Measurements from ENCODE around the gene XPO6.

GRCh38 chr16:28081391-28081968, 130.3 kb downstream of the XPO6 start:
- TF ChIP-seq CTCF (IDR thresholded peaks at IDR 0.05; ENCODE audit: low read depth, low read length, missing input control) = no peak
- TF ChIP-seq EGR1 (IDR thresholded peaks at IDR 0.05; ENCODE audit: low read depth in 2 of 2) = no peak
- TF ChIP-seq, protein P1, sequence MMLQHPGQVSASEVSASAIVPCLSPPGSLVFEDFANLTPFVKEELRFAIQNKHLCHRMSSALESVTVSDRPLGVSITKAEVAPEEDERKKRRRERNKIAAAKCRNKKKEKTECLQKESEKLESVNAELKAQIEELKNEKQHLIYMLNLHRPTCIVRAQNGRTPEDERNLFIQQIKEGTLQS (IDR thresholded peaks at IDR 0.05) = no peak
- TF ChIP-seq GABPA (IDR thresholded peaks at IDR 0.05 in 1 of 2, conservative IDR thresholded peaks at IDR 0.05 in 1 of 2) = no peak
- no peak for TF ChIP-seq YY1 (IDR thresholded peaks at IDR 0.05)
- no peak for TF ChIP-seq TAF1 (conservative IDR thresholded peaks at IDR 0.05)
- TF ChIP-seq REST (IDR thresholded peaks at IDR 0.05) = no peak
- no peak for TF ChIP-seq HNF4A (conservative IDR thresholded peaks at IDR 0.05)
- no peak for TF ChIP-seq SP1 (IDR thresholded peaks at IDR 0.05)
- TF ChIP-seq HNF4G (IDR thresholded peaks at IDR 0.05) = no peak
